ENCODE results near the gene COX19.
"Not testable (repeated sequence)": the region's sequence is repeated elsewhere in the genome, so short reads cannot be mapped to it uniquely, and the experiment has no call there.

The COX19 gene

DNA sequence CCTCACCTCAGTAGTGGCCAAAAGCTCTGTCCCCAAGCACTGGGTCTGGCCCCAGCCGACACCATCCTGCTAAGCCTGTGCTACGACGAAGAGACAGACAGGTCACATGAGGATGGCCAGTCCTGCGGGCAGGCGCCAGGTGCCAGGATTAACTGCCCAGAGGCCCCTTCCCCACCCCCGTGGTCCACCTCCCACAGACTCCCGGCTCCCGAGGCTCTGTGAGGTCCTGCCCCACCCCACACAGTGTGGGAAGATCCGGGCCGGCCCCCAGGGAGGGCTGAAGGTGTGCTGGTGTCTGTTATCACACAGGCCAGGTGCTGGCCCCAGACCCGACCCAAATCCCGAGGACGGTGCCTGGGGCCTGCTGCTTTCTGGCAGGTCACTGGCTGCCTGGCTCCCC is 34.9 kb upstream of the COX19 start:
- DNase-seq (ENCODE audit: low read depth): no peak

DNA sequence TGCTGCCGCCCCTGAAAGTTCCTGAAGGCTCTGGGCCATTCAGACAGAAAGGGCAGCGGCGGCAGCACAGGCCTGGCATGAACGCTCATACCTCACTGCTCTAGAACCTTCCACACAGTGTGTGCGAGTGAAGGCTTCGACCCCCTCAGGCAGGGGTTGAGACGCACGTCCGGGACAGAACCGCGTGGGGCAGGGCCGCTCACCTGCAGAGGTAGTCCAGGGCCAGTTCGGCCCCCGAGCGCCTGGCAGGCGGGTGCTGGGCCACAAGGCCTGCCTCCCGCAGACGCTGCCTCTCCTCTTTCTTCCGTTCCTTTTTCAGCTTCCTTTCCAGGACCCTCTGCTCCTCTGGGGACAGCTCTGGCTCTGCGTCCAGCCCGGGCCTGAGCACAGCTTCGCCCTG is 34.4 kb upstream of the COX19 start:
- no peak for DNase-seq (ENCODE audit: low read depth)

DNA sequence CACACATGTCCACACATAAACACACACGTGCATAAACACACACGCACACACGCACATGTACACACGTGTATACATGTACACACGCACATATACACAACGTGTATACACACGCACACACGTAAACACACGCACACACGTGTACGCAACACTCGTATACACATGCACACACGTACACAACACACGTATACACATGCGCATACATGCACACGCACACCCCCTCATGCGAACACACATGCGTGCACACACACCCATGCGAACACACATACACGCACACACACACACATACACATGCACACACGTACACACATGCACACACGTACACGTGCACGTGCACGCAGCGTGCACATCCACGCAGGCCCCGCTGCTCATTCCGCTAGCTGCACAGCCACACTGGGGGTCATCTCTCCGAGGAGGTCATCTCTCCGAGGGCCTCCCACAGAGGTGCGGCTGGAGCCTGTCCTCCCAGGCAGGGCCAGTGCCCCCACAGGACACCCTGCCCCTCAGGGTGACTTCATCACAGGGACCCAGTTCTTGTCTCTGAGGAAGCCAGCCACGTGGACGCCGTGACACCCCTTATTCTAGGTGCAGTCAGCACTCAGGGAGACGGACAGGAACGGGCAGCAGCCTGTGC is 33.5 kb upstream of the COX19 start:
- DNase-seq (ENCODE audit: low read depth): no peak

DNA sequence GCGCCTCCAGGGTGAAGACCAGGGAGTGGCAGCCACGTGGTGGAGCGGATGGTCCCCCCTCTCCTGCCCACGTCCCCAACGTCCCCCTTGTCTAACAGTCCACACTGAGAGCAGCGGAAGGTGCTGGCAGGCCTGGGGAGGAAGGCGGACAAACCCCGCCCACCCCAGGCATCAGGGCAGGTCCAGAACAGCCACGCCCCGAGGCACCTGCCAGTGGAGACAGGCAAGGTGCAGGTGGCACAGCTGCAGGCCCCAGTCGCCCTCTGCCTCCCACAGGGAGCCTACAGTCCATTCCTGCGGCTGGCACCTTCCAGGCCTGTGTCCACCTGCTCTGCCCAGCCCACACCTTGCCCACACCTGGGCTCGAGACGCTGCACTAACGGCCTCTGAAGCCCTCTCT is 32.6 kb upstream of the COX19 start:
- no peak for DNase-seq (ENCODE audit: low read depth)

DNA sequence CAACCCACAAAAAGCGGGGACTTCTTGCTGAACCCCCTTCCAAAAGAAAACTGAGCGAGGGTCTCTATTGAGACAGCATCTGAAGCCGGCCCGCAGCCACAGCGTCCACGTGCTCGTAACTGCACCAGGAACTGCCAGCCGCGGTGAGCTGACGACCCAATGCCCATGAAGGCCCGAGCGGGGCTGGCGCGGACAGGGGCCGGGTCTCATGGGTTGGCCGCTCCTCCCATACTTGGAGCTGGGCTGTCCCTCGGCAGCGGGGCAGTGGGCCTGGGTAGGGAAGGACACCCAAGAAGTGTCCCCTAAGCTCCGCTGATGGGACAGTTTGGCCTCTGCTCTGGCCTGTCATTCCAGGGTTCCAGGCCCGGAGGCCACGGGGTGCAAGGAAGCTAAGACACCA is 30.0 kb upstream of the COX19 start:
- no peak for DNase-seq (ENCODE audit: low read depth)

DNA sequence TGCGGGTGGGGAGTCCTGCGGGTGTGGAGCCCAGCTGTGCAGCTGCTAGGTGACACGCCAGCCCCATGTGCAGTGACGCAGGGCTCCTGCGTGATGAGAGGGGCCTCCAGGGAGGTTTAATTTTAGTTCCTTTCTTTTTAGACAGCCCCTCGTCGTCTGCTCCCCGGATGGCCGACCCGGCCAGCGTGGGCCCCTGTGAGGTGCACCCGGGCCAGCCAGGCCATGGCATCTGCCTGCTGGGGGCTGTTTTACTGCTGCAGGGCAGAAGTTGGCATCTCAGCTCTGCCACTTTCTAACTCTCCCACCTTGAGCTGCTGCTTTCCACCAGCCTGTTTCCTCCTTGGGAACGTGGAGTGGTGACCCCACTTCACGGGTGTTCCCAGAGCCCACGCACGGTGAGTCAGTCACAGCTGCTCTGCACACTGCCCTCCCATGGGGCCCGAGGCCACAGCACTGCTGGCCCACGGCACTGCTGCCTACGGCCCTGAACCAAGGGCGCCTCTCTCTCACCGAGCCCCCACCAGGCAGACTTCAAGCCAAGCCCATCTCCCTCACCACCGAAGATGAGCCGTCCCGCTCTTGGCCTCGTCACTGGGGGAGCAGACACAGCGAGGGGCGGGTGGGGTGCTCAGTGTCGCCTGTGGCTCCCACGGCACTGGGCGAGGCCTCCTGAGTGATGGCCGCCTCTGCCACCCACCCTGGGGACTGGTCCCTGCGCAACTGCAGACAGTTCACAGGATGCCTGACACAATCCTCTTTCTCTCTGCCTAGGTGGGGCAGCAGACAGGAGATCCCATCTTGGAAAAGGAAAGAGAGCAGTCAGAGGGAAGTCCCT is 28.9 kb upstream of the COX19 start:
- no peak for DNase-seq (ENCODE audit: low read depth)

DNA sequence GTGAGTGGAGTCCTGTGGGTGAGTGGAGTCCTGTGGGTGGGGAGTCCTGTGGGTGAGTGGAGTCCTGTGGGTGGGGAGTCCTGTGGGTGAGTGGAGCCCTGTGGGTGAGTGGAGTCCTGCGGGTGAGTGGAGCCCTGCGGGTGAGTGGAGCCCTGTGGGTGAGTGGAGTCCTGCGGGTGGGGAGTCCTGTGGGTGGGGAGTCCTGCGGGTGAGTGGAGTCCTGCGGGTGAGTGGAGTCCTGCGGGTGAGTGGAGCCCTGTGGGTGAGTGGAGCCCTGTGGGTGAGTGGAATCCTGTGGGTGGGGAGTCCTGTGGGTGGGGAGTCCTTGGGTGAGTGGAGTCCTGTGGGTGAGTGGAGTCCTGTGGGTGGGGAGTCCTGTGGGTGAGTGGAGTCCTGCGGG is 27.1 kb upstream of the COX19 start:
- DNase-seq (ENCODE audit: low read depth): not testable (repeated sequence)

DNA sequence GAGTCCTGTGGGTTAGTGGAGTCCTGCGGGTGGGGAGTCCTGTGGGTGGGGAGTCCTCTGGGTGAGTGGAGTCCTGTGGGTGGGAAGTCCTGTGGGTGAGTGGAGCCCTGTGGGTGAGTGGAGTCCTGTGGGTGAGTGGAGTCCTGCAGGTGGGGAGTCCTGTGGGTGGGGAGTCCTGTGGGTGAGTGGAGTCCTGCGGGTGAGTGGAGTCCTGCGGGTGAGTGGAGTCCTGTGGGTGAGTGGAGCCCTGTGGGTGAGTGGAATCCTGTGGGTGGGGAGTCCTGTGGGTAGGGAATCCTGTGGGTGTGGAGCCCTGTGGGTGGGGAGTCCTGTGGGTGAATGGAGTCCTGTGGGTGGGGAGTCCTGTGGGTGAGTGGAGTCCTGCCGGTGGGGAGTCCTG is 26.7 kb upstream of the COX19 start:
- not testable (repeated sequence) for DNase-seq (ENCODE audit: low read depth)

DNA sequence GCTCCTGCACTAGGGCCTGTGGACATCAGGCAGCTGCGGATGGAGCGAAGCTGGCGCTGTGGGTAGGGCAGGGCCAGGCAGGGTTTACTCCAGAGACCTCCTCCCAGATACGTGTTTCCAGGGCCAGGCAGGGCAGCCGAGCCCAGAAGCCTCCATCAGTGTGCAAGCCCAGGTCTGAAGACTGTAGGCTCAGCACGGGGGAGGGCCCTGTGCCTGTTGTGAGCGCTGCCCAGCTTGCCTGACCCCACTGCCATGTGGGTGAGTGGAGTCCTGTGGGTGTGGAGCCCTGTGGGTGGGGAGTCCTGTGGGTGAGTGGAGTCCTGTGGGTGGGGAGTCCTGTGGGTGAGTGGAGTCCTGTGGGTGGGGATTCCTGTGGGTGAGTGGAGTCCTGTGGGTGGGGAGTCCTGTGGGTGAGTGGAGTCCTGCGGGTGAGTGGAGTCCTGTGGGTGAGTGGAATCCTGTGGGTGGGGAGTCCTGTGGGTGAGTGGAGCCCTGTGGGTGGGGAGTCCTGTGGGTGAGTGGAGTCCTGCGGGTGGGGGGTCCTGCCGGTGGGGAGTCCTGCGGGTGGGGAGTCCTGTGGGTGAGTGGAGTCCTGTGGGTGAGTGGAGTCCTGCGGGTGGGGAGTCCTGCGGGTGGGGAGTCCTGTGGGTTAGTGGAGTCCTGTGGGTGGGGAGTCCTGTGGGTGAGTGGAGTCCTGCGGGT is 25.9 kb upstream of the COX19 start:
- DNase-seq (ENCODE audit: low read depth): not testable (repeated sequence)

DNA sequence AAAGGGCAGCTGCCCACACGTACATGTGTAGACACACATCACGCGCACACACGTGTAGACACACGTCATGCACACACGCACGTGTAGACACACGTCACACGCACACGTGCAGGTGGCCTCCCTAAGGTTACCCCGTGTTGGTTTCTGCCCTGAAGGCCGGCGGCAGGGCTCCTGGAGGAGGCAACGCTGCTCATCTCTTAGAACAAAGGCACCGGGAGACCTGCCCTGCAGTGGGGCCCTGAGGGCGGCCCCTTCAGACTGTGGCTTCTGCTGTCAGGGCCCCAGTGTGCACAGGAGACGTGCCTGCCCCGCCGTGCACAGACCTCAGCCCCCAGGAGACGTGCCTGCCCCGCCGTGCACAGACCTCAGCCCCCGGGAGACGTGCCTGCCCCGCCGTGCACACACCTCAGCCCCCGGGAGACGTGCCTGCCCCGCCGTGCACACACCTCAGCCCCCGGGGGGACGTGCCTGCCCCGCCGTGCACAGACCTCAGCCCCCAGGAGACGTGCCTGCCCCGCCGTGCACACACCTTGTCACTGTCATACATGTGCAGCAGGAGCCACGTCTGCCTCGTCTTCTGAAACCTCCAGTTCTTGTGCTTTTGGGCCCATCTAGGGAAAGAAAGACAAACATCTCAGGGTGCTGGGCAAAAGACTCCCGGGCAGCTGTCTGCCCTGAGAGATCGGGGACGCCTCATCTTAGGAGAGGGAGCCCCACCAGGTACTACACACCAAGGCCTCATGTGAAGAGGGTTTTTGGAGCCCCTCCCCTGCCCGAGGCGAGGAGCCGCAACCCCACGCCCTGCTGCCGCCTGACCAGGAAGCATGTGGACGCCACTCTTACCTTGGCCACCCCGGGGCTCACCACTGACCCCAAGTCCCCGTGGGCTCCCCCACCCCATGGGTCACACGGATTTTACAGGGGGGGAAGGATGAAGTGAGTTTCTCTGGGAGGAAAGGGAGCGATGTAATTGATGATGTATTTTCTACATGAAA is 24.9 kb upstream of the COX19 start:
- no peak for DNase-seq (ENCODE audit: low read depth)

DNA sequence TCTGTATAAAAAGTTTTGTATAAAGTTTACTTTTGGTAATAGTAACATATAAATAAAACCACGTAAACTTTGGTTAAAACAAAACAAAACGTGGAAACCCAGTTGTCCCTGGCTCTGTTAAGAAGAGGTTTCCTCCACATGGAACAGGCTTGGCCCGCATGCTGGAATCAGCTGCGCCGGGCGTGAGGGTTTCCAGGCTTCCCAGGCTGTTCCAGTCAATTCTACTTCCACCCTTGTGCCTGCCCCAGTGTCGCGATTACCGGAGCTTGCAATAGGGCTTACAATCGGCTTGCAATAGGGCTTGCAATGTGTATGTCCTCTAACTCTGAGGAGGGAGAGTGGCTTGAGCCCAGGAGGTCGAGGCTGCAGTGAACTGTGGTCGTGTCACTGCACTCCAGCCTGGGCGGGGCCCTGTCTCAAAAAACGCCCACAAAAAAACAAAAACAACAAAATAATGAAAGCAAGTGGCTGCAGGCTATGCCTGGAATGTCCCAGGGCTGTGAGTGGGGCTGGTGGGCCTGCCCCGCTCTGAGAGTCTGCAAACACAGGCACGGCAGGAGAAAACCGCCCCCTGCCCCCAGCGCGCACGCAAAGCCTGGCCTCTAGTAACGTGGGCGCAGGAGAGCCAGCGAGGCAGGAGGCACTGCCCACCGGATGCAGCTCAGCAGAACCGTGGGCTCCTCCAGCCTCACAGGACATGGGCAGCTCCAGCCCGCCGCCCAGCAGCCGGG is 24.0 kb upstream of the COX19 start:
- DNase-seq (ENCODE audit: low read depth): no peak

DNA sequence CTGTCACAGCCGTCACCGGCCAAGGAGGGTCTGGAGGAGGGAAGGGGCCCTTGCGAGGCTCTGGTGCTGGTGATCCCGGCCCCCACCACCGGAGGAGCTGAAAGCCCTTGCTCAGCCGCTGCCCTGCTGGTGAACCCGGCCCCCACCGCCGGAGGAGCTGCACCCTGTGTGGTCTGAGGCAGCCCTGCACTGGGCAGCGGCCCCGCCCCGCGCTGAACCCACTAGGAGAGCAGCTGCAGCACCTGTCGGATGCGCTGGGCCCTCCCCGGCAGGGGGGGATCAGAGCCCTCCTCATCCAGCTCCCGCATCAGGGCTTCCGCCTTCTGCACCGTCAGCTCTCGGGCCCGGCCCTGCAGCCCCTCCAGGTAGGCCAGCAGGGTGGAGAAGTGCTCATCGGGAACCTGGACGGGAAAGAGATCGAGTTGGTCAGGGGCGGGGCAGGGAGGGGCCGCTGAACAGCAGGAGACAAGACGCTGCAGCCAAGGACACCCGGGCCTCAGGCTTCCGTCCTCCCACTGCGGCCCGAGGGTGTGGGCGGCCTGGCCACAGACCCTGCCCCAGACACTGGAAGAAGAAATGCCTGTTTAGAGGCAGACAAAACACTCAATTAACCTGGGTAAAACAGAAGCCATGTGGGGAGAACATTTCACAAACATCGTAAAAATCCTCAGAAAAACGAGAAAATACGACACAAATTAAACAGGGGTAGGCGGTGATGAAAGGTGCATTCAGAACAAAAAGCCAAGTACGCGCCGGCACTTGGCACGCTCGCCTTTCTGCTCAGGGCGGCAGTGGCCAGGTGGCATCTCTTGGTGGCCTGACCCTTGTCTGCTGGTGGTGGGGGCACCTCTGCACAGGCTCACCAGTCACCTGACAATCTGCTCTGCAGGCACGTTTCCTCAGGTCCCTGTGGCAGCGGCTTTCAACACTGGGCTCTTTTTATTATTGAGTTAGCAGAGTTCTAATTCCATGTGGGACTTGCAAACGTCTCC is 22.4 kb upstream of the COX19 start:
- DNase-seq (ENCODE audit: low read depth): no peak

DNA sequence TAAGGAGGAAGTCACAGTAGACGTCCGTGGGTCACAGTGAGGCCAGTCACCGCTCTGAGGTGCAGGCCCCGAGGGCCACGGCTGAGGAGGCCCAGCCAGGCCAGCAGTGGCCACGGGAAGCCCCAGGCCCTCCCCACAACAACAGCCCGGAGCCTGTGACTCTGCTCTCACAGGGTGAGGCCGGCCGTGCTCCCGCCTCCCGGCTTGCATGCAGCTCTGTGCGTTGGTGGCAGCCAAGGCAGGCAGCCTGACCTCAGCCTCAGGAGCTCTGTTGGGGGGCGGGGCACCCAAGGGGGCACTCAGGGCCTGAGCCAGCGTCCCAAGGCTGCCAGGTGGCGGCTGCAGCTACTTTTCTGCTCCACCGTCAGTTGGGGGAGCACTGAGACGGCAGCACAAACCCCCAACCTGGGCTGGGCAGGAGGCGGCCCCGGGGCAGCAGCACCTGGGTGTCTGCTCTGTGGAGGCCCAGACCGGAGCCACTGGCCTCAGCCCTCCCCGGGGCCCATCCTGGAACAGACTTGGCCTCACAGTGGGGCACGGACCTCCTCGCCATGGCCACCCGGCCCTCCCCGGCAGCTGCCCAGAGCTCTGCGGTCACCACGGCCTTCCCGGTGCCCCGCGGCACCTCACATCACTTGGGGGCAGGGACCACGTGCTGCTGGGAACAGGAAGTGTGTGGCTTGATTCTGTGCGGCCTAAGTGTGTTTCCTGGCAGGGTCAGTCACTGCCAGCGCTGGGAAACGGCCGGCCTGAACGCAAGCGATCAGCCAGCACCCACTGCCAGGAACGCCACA is 20.9 kb upstream of the COX19 start:
- no peak for DNase-seq (ENCODE audit: low read depth)

DNA sequence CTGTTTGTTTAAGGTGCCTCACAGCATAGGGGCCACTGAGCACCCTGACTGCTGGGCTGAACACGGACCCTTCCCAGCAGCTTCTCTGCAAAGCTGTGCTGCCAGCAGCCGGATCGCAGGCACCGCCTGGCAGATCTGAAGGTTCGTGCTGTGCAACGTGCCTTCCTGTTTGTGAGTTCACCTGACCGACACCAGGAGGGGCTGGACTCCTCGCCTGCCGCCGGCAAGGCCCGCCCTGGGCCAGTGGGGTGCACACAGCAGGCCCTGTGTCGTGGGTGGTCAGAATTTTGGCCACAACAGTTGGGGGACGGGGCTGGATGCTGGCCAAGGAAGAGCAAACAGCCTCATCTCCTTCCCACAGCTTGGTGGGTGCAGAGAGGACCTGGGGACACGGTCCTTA is 20.2 kb upstream of the COX19 start:
- DNase-seq (ENCODE audit: low read depth): no peak

DNA sequence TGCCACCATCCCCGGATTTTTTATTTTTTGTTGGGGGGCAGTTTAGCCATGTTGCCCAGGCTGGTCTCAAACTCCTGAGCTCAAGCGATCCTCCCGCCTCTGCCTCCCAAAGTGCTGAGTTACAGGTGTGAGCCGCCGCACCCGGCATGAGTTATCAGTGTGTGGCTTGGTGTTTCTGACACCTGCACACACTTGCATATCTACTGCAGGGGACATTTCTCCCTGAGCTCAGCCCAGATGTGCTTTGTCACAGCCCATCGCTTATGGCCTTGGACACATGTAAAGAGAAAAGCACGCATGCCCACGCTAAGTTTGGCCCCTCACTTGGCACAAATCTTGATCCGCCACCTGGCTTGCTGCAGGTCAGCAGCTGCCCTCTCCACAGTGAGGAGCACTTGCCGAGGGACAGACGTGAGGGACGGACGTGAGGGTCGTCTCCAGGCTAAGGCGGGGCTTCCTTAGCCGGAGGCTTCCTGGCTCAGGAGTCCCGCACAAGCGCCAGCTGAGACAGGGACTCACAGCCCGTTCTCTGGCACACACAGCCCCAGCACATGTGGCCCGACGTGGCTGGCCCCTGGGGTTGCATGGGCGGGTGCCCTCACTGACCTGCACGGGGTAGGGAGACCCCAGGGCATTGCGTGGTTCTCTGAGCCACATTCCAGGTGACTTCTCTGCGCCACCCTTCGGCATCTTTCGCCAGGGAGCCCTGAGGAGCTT is 19.4 kb upstream of the COX19 start:
- DNase-seq (ENCODE audit: low read depth): no peak

DNA sequence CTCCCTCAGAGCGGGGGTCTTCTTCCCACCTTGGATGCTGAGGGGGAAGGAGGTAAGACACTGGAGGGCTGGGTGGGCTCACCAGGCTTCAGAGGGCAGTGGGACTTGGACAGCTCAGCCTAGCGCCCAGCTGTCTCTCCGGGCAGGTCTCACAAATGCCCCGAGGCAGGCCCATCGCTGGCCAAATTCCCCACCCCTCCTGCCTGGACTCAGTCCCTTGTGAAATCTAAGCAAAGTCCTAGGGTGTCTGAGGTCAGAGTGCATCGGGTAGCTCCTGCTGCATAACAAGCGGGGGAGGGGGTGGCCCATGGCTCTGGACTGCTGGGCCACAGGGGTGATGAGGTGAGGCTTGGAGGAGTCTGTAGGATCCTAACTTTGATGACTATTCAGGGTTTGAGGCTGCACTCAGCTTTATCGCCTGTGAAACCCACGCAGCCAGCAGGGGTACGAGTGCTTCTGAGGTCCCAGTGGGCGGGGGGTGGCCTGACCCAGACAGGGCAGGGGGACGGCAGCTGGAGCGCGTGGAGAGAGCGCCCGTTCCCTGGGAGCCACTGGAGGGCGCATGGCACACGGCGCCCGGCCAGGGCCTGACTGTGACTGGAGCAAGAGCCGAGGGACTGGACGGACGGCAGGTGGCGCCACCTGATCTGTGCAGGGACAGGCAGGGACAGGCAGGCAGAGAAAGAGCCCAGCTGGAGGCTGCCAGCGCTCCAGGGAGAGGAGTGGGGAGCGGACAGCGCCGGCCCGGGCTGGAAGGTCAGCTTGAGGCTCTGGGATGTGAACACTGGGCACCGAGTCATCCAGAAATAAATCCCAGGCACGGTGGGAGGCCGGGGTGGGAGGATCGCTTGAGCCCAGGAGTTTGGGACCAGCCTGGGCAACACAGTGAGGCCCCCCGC is 17.6 kb upstream of the COX19 start:
- DNase-seq (ENCODE audit: low read depth): peak; percentile 91
